ENCODE results near the gene SENP8.
A peak's percentile ranks its signal among the peaks of the same experiment; 100 is the strongest.
"Not testable (repeated sequence)": the region's sequence is repeated elsewhere in the genome, so short reads cannot be mapped to it uniquely, and the experiment has no call there.

SENP8 gene

DNA sequence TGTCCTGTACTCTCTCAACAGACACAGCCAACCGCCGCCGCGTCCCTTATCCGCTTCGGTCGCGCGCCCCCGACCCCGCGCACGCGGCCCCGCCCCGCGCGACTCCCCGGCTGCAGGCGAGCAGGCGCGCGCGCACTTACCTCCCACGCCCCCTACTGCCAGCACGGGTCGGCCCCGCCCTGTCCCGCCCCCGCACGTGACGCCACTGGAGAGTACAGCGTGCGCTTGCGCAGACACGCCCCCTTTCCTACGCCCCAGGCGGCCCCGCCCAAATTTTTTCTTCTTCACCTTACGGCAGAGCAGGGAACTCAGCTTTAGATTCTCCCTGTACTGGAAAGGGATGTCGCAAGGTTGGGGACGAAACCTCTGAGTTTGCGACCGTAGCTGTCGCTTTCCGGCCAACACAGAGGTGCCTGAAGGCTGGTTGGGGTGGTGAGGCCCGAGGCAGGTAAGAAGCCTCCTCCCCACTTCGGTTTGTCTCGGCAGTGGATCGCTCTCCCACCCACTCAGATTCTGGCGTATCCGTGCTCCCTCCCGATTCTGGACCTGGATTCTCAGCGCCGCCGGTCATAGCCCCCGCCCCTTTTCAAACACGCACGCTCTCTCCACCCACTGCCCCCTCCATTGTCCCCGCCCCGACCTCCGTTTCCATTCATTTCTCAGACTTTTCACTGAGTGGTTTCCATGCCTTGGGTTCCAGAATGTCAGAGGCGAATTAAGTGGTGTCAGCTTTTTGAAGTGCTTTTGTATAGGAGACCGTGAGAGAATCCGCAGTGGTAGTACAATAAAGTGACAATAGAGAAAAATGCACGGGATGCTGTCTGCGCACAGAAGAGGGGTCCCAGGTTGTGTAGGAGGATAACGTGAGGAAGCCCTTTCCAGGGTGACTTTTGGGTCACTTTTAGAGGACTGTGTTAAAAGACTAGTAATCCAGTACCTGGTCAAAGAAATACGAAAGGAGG, at the start of gene SENP8, which contains the start of gene MYO9A:
TSS of gene SENP8 (plus strand) at position 387 of the 962 bp plus-strand sequence. CDS start 21,221 bp downstream, outside the sequence.
TSS of gene MYO9A (minus strand) at position 134 of the 962 bp plus-strand sequence. CDS start 71,587 bp downstream, outside the sequence.
- DNase-seq (ENCODE audit: low read depth) = peak; percentile 97

GRCh38 chr15:72068856-72069255, 49.3 kb upstream of the SENP8 start:
- no peak for DNase-seq (ENCODE audit: low read depth)

GRCh38 chr15:72070817-72071447, 47.3 kb upstream of the SENP8 start:
- DNase-seq (ENCODE audit: low read depth) = no peak

DNA sequence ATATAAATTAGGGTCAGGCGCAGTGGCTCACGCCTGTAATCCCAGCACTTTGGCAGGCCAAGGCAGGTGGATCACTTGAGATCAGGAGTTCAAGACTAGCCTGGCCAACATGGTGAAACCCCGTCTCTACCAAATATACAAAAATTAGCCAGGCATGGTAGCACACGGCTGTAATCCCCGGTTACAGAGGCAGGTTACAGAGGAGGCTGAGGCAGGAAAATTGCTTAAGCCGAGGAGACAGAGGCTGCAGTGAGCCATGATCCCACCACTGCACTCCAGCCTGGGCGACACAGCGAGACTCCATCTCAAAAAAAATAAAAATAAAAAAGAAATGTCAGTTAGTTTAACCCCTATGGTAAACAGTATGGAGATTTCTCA, 46.8 kb upstream of the SENP8 start:
- DNase-seq (ENCODE audit: low read depth) = not testable (repeated sequence)

DNA sequence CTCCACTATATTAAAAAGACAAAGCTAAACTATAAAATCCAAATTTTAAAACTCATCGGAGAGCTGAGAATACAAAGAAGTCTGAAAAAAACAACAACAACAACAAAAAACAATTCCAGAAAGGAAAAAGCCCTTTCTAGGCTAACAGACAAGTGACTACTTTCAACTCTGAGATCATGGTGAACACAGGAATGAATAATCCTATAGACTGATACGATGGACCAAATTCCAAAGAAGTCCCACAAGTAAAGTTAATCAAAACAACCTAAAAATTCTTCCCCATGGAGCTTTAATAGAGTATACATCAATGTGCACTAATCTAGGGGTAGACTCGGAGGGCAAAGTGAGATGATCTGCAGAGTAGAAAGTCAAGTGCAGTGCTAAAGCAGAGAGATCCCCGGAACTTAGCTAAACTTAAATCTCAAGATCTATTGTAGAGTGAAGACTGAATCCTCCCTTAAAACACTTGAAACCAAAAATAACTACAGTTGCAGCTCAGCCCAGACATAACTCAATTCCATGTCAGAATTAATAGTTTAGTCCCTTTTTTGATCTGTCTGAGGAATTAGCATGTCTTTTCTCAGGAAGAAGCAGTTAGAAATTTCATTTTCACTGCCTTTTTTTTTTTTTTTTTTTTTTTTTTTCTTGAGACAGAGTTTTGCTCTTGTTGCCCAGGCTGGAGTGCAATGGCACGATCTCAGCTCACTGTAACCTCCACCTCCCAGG, 43.7 kb upstream of the SENP8 start:
- DNase-seq (ENCODE audit: low read depth) = no peak

- no peak for DNase-seq (ENCODE audit: low read depth)
Observed at GRCh38 chr15:72077950-72078349, 40.3 kb upstream of the SENP8 start.

- no peak for DNase-seq (ENCODE audit: low read depth)
Observed at GRCh38 chr15:72078887-72079286, 39.3 kb upstream of the SENP8 start.

GRCh38 chr15:72082176-72082575, 36.0 kb upstream of the SENP8 start:
- no peak for DNase-seq (ENCODE audit: low read depth)

- no peak for DNase-seq (ENCODE audit: low read depth)
Observed at GRCh38 chr15:72086010-72086697, 32.0 kb upstream of the SENP8 start.

GRCh38 chr15:72086920-72087648, 31.1 kb upstream of the SENP8 start:
- no peak for DNase-seq (ENCODE audit: low read depth)

DNA sequence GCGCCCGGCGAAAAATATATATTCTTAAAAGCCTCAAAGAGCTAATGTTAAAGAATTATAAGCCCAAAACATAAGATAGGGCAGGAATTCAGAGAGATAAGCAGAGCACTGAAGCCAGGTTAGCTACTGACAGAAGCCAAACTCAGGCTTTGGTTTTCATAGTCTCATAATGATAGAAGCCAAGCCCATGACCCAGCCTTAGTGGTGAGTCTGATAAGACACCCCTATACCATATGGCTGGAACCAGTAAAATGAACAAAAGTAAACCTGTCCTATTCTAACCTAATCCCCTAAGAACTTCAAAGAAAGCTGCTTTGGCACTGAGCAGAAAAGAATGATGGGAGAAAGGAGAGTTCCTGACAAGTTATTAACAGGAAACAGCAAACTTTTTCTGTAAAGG, 26.2 kb upstream of the SENP8 start:
- DNase-seq (ENCODE audit: low read depth) = no peak

DNA sequence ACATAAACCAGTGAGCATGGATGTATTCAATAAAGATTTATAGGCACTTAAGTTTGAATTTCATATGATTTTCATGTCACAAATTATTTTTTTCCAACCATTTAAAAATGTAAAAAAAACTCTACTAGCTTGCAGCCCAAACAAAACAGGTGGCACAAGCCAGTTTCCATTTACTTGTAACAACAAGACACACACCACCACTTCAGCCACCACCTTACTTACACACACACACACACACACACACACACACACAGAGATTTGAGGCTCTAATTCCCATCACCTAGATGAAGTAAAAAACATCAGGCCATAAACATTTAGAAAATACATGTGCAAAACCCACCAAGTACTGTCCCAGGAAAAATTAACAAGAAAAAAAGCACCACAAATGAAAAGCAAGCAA, 25.5 kb upstream of the SENP8 start:
- DNase-seq (ENCODE audit: low read depth) = no peak

- no peak for DNase-seq (ENCODE audit: low read depth)
Observed at GRCh38 chr15:72096796-72097195, 21.4 kb upstream of the SENP8 start.

GRCh38 chr15:72098040-72098439, 20.2 kb upstream of the SENP8 start:
- DNase-seq (ENCODE audit: low read depth) = peak; percentile 22

- DNase-seq (ENCODE audit: low read depth) = no peak
Observed at GRCh38 chr15:72099155-72099554, 19.0 kb upstream of the SENP8 start.

- not testable (repeated sequence) for DNase-seq (ENCODE audit: low read depth)
Observed at GRCh38 chr15:72100551-72100950, 17.7 kb upstream of the SENP8 start.

GRCh38 chr15:72105111-72105510, 13.1 kb upstream of the SENP8 start:
- no peak for DNase-seq (ENCODE audit: low read depth)

- no peak for DNase-seq (ENCODE audit: low read depth)
Observed at GRCh38 chr15:72106068-72106467, 12.1 kb upstream of the SENP8 start.

DNA sequence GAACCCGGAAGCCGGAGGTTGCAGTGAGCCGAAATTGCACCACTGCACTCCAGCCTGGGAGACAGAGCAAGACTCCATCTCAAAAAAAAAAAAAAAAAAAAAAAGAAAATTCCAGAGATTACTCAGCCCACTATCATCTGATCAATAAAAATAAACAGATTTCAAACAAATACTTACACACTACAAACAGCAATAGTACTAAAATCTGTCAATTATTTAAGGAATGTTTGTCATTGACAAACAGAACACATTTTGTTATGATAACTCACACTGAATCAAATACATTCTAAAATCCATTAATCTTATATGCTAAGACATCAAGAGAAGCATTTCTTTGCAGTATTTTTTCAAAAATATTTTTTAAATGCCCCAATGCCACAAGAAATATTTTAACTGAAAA, 7.8 kb upstream of the SENP8 start:
- DNase-seq (ENCODE audit: low read depth) = no peak

GRCh38 chr15:72112116-72112515, 6.1 kb upstream of the SENP8 start:
- peak; percentile 8 for DNase-seq (ENCODE audit: low read depth)

- no peak for DNase-seq (ENCODE audit: low read depth)
Observed at GRCh38 chr15:72112805-72113204, 5.4 kb upstream of the SENP8 start.

Data from amniotic epithelial cell (primary cell).